ENCODE measurements around the gene CDK6. TPM values are rescaled to one million over a fixed set of nuclear protein-coding genes. Genes with fewer than 3 reads are reported as not detected.

CDK6 gene
- total and polyA plus RNA-seq, 2 of the 8 experiments (the other 6 are each of a cell fraction or from before 2014, with no cell fraction given) = 5.9 to 18.9 TPM

DNA sequence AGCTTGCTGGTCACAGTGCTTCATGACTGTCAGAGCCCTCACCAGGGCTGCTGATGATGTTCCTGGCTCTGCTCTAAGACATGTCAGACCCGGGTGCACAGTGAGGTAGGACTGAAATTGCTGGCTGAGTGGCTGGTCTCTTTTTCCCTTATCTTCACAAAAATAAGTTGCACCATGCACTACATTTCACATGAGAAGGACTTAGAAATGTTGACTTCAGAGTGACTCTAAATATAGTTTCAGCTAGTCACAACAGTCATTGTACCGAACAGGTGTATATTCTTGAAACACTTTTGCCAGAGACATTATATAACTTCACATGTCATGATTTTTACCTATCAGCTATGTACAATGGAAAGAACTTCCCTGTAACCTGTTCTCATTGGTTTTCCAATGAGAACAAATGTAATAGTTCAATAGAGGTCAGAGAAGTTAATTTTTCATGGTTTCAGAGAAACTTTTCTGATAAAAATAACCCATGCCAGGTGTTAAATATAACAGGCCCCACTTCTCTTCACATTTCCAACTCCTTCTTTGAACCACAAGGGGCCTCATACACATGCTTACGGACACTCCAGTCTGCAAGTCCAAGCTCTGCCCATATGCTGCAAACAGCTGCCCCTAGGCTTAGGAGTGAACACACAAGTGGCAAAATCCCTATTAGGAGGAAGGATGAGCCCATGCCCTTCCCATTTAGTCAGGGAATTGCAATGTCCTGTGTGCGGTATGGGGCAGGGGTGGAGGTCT lies 115.6 kb downstream of the CDK6 start:
- Histone ChIP-seq H2BK120ac (replicated peaks; ENCODE audit: low read depth, low read length) (no peak overlapping the region), H3K27me3 (replicated peaks in 1 of 4; ENCODE audit: control insufficient read depth in 3 of 4, extremely low read depth in 1 of 4, insufficient read depth in 3 of 4, low read length in 3 of 4) (peaks cover 0 to 5% (median 0%) of the 10 kb centered on the region in 4 experiments; a peak in 1 of 7 replicates), H2BK20ac (ENCODE audit: low read length) (no peak overlapping the region), H3K4me2 (ENCODE audit: insufficient read depth in 1 of 2, low read depth in 2 of 2, low read length in 2 of 2) (no peak overlapping the region), H3K4me3 (ENCODE audit: extremely low read depth in 1 of 4, insufficient read depth in 2 of 4, low read depth in 3 of 4, low read length in 4 of 4) (no peak overlapping the region), H3K14ac (ENCODE audit: insufficient read length) (no peak overlapping the region), H3K36me3 (ENCODE audit: control insufficient read depth in 2 of 4, insufficient read depth in 4 of 4, low read length in 3 of 4) (peaks cover 0 to 7% (median 4%) of the 10 kb centered on the region in 4 experiments; a peak in 3 of 8 replicates), H4K8ac (ENCODE audit: extremely low read depth, insufficient read depth, low read length) (no peak overlapping the region), H2BK15ac (ENCODE audit: low read length) (no peak overlapping the region), H3K4ac (replicated peaks; ENCODE audit: insufficient read length, low read depth, low read length) (no peak overlapping the region), H3K56ac (replicated peaks; ENCODE audit: insufficient read length, low read depth, low read length) (no peak overlapping the region), H3K23ac (ENCODE audit: insufficient read length) (no peak overlapping the region), H4K20me1 (replicated peaks in 1 of 2; ENCODE audit: control insufficient read depth in 1 of 2, insufficient read depth in 2 of 2, low read length in 2 of 2) (no peaks in the 10 kb centered on the region), H2AFZ (ENCODE audit: low read length) (no peak overlapping the region), H3K9ac (replicated peaks in 1 of 4; ENCODE audit: extremely low read depth in 1 of 4, low read depth in 3 of 4, low read length in 3 of 4) (no peak overlapping the region), H3K18ac (ENCODE audit: extremely low read depth, low read length) (no peak overlapping the region), H3K79me2 (ENCODE audit: control insufficient read depth in 1 of 2, insufficient read depth in 2 of 2, low read length in 2 of 2) (no peaks in the 10 kb centered on the region), H3K27ac (ENCODE audit: low read depth, low read length) (no peak overlapping the region), H3K9me3 (ENCODE audit: insufficient read depth in 2 of 2, low read depth in 1 of 2, low read length in 1 of 2) (no peaks in the 10 kb centered on the region), H3K23me2 (ENCODE audit: low read depth, low read length) (no peaks in the 10 kb centered on the region), H4K5ac (ENCODE audit: insufficient read length, low read depth, low read length) (no peak overlapping the region), H3K4me1 (replicated peaks in 1 of 4; ENCODE audit: control insufficient read depth in 3 of 4, insufficient read depth in 4 of 4, low read length in 3 of 4) (peaks cover 0 to 10% (median 5%) of the 10 kb centered on the region in 4 experiments; a peak in 4 of 7 replicates), H3K79me1 (ENCODE audit: low read depth, low read length) (no peaks in the 10 kb centered on the region; the same call in 1 of the 2 replicates), H2BK5ac (ENCODE audit: low read depth, low read length) (no peak overlapping the region), H2AK5ac (ENCODE audit: low read depth, low read length) (no peak overlapping the region), H2BK12ac (ENCODE audit: low read depth, low read length) (no peak overlapping the region), H4K91ac (replicated peaks; ENCODE audit: insufficient read length, low read length) (no peak overlapping the region)
- no peak for DNase-seq (ENCODE audit: low read depth in 1 of 2, low spot score in 2 of 2)
- no peak for FAIRE-seq
- ChIA-PET POLR2A (ENCODE audit: partially characterized antibody) (no interaction called here), CTCF (ENCODE audit: partially characterized antibody) (interaction anchor here (1.9 kb wide), 1 partner anchor 112 kb away, joined by 4 read pairs; no protein-coding TSS in a partner anchor)
- TF ChIP-seq SAP30 (IDR thresholded peaks at IDR 0.05; ENCODE audit: insufficient read depth, insufficient replicate concordance, low read length) = no peak
- TF ChIP-seq, protein P1, sequence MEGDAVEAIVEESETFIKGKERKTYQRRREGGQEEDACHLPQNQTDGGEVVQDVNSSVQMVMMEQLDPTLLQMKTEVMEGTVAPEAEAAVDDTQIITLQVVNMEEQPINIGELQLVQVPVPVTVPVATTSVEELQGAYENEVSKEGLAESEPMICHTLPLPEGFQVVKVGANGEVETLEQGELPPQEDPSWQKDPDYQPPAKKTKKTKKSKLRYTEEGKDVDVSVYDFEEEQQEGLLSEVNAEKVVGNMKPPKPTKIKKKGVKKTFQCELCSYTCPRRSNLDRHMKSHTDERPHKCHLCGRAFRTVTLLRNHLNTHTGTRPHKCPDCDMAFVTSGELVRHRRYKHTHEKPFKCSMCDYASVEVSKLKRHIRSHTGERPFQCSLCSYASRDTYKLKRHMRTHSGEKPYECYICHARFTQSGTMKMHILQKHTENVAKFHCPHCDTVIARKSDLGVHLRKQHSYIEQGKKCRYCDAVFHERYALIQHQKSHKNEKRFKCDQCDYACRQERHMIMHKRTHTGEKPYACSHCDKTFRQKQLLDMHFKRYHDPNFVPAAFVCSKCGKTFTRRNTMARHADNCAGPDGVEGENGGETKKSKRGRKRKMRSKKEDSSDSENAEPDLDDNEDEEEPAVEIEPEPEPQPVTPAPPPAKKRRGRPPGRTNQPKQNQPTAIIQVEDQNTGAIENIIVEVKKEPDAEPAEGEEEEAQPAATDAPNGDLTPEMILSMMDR (IDR thresholded peaks at IDR 0.05; ENCODE audit: control extremely low read depth in 1 of 3, insufficient read depth in 1 of 3, low read depth in 1 of 3, low read length in 3 of 3) = peak in 1 of 3 experiments; percentile 2; a peak in 1 of 4 replicates
- TF ChIP-seq JUN (IDR thresholded peaks at IDR 0.05; ENCODE audit: low read depth, low read length) = no peak
- no peak for TF ChIP-seq TCF12 (IDR thresholded peaks at IDR 0.05; ENCODE audit: low read depth, low read length)
- TF ChIP-seq FOSL1 (IDR thresholded peaks at IDR 0.05; ENCODE audit: insufficient read depth, low read depth, low read length) = no peak
- peak in 1 of 2 experiments; percentile 19; a peak in 1 of 4 replicates for TF ChIP-seq RAD21 (IDR thresholded peaks at IDR 0.05 in 1 of 2, conservative IDR thresholded peaks at IDR 0.05 in 1 of 2; ENCODE audit: low read depth in 2 of 2, low read length in 2 of 2)
- whole genome bisulfite sequencing, 2 experiments (ENCODE audit: extremely low coverage in 1 of 2, insufficient coverage in 1 of 2, insufficient read length in 1 of 2, insufficient replicate concordance in 2 of 2, low coverage in 1 of 2, low lambda C conversion rate in 2 of 2, missing lambda C conversion rate in 1 of 2) = 83% methylated on average over 4 of the region's 4 CpGs; no CpG with 5 or more reads in 1 of the 2 experiments

All from H1 (cell line).